HepG2 (cell line): ENCODE results near the gene PRDM8. TPM values are rescaled to one million over a fixed set of nuclear protein-coding genes. Genes with fewer than 3 reads are reported as not detected.

Source experiments
- ATAC-seq: fragments of 200-7000 bp; cut with Tn5 transposase; 3 replicates; pipeline ENCODE4 v1.9.1; 2020; ENCODE audit warnings: mild to moderate bottlenecking, moderate library complexity
- BruUV-seq: library from RNA; stranded (reverse); fragments of 400-500 nt; replicated peaks from 2 replicates; lab custom pipeline; 2021; lab: Mats Ljungman, UMichigan
- CTCF ChIA-PET: fragments of 300-600 bp; formaldehyde crosslinking; extraction: SDS; loops from one replicate; lab custom pipeline; 2021; ENCODE audit warnings: low total read pairs, inconsistent platforms, low intra/inter-chr PET ratio; lab: Yijun Ruan, JAX
- POLR2A ChIA-PET: fragments of 350-600 bp; sonication (Branson Sonifier 250); formaldehyde crosslinking; loops from one replicate; lab custom pipeline; 2020; ENCODE audit warnings: antibody characterized with exemption, inconsistent platforms; lab: Yijun Ruan, JAX
- DNase-seq: peaks from one replicate; pipeline ENCODE4 v3.0.0-alpha.2; 2015; ENCODE audit warnings: low spot score
- FAIRE-seq: peaks from 3 replicates; lab custom pipeline; 2011; peaks lifted over from hg19 to GRCh38; lab: Jason Lieb, UNC
- H2AFZ ChIP-seq: one replicate; pipeline ENCODE4 v1.6.1; 2011; ENCODE audit warnings: low read length, inconsistent platforms
- H3K27ac ChIP-seq: fragments of 300-600 bp; 3 replicates; pipeline ENCODE4 v1.8.0; 2011; ENCODE audit warnings: mixed run types, mild to moderate bottlenecking, mixed read lengths, low read length, inconsistent platforms; ENCODE audit not compliant: insufficient read depth; ENCODE audit errors: extremely low read length
- H3K27me3 ChIP-seq, 2 experiments: fragments of 200-600 bp in 1 of 2; 2 replicates in 1 of 2; 3 replicates in 1 of 2; pipeline versions ENCODE4 v1.6.0 to v1.8.0; 2011; ENCODE audit warnings: low read length in 2 of 2, mild to moderate bottlenecking in 2 of 2, moderate library complexity in 2 of 2, inconsistent platforms in 1 of 2; ENCODE audit not compliant: insufficient read depth in 2 of 2, control insufficient read depth in 1 of 2
- H3K36me3 ChIP-seq, 2 experiments: fragments of 200-600 bp in 1 of 2; replicated peaks in 1 of 2; 2 replicates in 1 of 2; 3 replicates in 1 of 2; pipeline versions ENCODE4 v1.5.1 to v1.8.0; 2011; ENCODE audit warnings: low read length in 2 of 2, inconsistent platforms in 1 of 2; ENCODE audit not compliant: insufficient read depth in 2 of 2, control insufficient read depth in 1 of 2
- H3K4me1 ChIP-seq: 2 replicates; pipeline ENCODE4 v1.5.1; 2012; ENCODE audit warnings: low read length, inconsistent platforms; ENCODE audit not compliant: insufficient read depth
- H3K4me2 ChIP-seq: 2 replicates; pipeline ENCODE4 v1.6.0; 2011; ENCODE audit warnings: low read depth, low read length, inconsistent platforms
- H3K4me3 ChIP-seq, 3 experiments: fragments of 200-600 bp in 1 of 3; sonication (generic), shearing (Covaris generic) in 1 of 3; replicated peaks in 1 of 3; 2 replicates each; pipeline ENCODE4 v1.5.1; 2011 to 2016; ENCODE audit warnings: low read length in 3 of 3, inconsistent platforms in 2 of 3, low read depth in 2 of 3, mild to moderate bottlenecking in 2 of 3, control low read depth in 1 of 3, mixed read lengths in 1 of 3; ENCODE audit not compliant: insufficient read depth in 1 of 3
- H3K79me2 ChIP-seq: one replicate; pipeline ENCODE4 v1.6.1; 2011; ENCODE audit warnings: low read length, inconsistent platforms; ENCODE audit not compliant: insufficient read depth
- H3K9ac ChIP-seq: 2 replicates; pipeline ENCODE4 v1.6.0; 2011; ENCODE audit warnings: mild to moderate bottlenecking, low read depth, low read length, inconsistent platforms; ENCODE audit not compliant: insufficient read depth
- H3K9me3 ChIP-seq: 2 replicates; pipeline ENCODE4 v1.5.1; 2012; ENCODE audit warnings: mild to moderate bottlenecking, low read length
- H4K20me1 ChIP-seq: 2 replicates; pipeline ENCODE4 v1.6.0; 2011; ENCODE audit warnings: inconsistent platforms, mild to moderate bottlenecking, low read length, moderate library complexity; ENCODE audit not compliant: insufficient read depth
- IKZF1 ChIP-seq: fragments of 450-650 bp; IDR thresholded peaks from 2 replicates; pipeline ENCODE4 v1.7.1; 2016
- MAFK ChIP-seq, 2 experiments: IDR thresholded peaks in 1 of 2; conservative IDR thresholded peaks in 1 of 2; 2 replicates each; pipeline ENCODE4 v1.6.1; 2011; ENCODE audit warnings: improper control_type of control experiment in 2 of 2, low read length in 2 of 2
- MEIS1 ChIP-seq: sonication (generic); formaldehyde crosslinking; IDR thresholded peaks from 2 replicates; pipeline ENCODE4 v1.9.0; 2021; ENCODE audit warnings: mild to moderate bottlenecking, missing genetic modification reagents, moderate library complexity, borderline replicate concordance
- NFYB ChIP-seq: sonication (generic); formaldehyde crosslinking; IDR thresholded peaks from 2 replicates; pipeline ENCODE4 v1.4.0; 2020; ENCODE audit warnings: missing genetic modification reagents
- PAF1 ChIP-seq: IDR thresholded peaks from 2 replicates; pipeline ENCODE4 v1.6.1; 2016; ENCODE audit warnings: missing genetic modification reagents, missing compliant biosample characterization
- PTBP1 ChIP-seq: fragments of 200-400 bp; formaldehyde crosslinking; IDR thresholded peaks from 2 replicates; pipeline ENCODE4 v1.6.1; 2018; ENCODE audit warnings: low read length, low read depth; ENCODE audit not compliant: poor library complexity, severe bottlenecking
- RBAK ChIP-seq: sonication (generic); formaldehyde crosslinking; IDR thresholded peaks from 2 replicates; pipeline ENCODE4 v1.5.1; 2020; ENCODE audit warnings: mild to moderate bottlenecking, missing genetic modification reagents
- SPEN ChIP-seq: sonication (generic); formaldehyde crosslinking; IDR thresholded peaks from 2 replicates; pipeline ENCODE4 v1.5.1; 2020; ENCODE audit warnings: low read depth, mild to moderate bottlenecking, missing genetic modification reagents
- ZNF160 ChIP-seq: sonication (generic); formaldehyde crosslinking; IDR thresholded peaks from 2 replicates; pipeline ENCODE4 v1.8.0; 2022; ENCODE audit warnings: mild to moderate bottlenecking, inconsistent platforms, missing genetic modification reagents
- ZNF652 ChIP-seq: IDR thresholded peaks from 2 replicates; pipeline ENCODE4 v1.6.1; 2016; ENCODE audit warnings: low read depth, borderline replicate concordance
- ZNF841 ChIP-seq: sonication (generic); formaldehyde crosslinking; IDR thresholded peaks from 2 replicates; pipeline ENCODE4 v1.8.1; 2023; ENCODE audit warnings: missing genetic modification reagents, borderline replicate concordance
- WGBS: methylation state at CpG from one replicate; pipeline ENCODE4 v1.1.6; 2017; ENCODE audit warnings: low lambda C conversion rate; 5-methylcytosine and 5-hydroxymethylcytosine counted together
- in situ Hi-C: cut with HindIII; loops from 2 replicates; pipeline ENCODE4 v1.10.0; 2017; ENCODE audit warnings: low pct_unique_long_range_greater_than_20kb; ENCODE audit not compliant: extremely low pct_ligation_motif_present
- intact Hi-C: fragments of 100-400 bp; cut with micrococcal nuclease; formaldehyde crosslinking; loops from one replicate; pipeline ENCODE4 v1.10.0; 2022; ENCODE audit not compliant: unreplicated experiment
- polyA plus RNA-seq, 8 experiments: library from polyadenylated mRNA; depleted of rRNA in 3 of 8; stranded (reverse) in 7 of 8; unstranded in 1 of 8; fragments of >200 nt; fragmentation: Illumina TruSeq in 4 of 8; extraction: Trizol in 4 of 8; gene quantifications; 2 replicates each; pipeline versions ENCODE4 v1.2.1 to v1.2.3, GENCODE V29; 2011 to 2016; ENCODE audit warnings: low read depth in 4 of 8, missing spikeins in 1 of 8, mixed read lengths in 1 of 8; ENCODE audit not compliant: insufficient read depth in 1 of 8
- total RNA-seq, 5 experiments: library from RNA; depleted of rRNA; stranded (reverse); fragments of >200 nt; fragmentation: Illumina TruSeq; extraction: Trizol; gene quantifications; 2 replicates each; pipeline ENCODE4 v1.2.3, GENCODE V29; 2016; ENCODE audit warnings: low read depth in 1 of 5
- TF ChIP-seq, protein P1 (sequence below): sonication (generic); formaldehyde crosslinking; IDR thresholded peaks from 2 replicates; pipeline ENCODE4 v1.4.0; 2020; ENCODE audit warnings: missing genetic modification reagents
- TF ChIP-seq, protein P2 (sequence below): sonication (generic); formaldehyde crosslinking; IDR thresholded peaks from 2 replicates; pipeline ENCODE4 v1.5.0; 2020; ENCODE audit warnings: missing genetic modification reagents

Gene PRDM8
- total and polyA plus RNA-seq, 2 of the 13 experiments (the other 11 are each of a cell fraction or from before 2014, with no cell fraction given) = 0.09 TPM; not detected in 1

DNA sequence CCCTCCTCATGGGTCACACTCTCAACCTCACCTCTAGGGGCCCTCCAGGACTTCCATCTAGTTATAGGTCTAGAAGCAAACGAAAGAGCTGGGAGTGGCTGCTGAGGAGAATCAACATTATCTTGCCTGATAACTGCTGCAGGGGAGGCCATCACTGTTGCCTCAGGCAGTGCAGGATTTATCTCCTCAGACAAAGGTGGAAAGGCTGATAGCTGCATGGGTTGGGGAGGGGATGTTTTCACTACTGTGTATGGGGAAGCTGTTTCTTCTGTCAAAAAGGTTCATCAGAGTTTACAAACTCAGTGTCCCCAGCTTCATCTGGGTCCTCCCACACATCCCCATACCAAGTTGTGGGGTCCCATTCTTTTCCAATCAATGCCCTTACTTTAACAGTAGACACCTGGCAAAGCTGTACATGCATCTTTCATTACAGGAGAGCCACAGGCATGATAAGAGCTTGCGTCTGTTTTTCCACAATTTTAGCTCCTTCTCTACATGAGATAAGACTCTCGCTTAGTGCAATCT is 17.6 kb upstream of the PRDM8 start:
- H3K27ac ChIP-seq = no peak overlapping the region
- H3K4me3 ChIP-seq = no peak overlapping the region
- no peak for FAIRE-seq
- H4K20me1 ChIP-seq = no peaks in the 10 kb centered on the region
- no peak for ATAC-seq
- intact Hi-C loops = no loop called here
- H3K9ac ChIP-seq = no peak overlapping the region
- H3K4me1 ChIP-seq = peaks cover 6% of the 10 kb centered on the region; the same call in 1 of the 2 replicates
- in situ Hi-C loops = no loop called here
- DNase-seq = no peak
- no TSS peak for BruUV-seq
- 11% methylated on average over 3 of the region's 3 CpGs for WGBS
- peaks cover 4 to 23% of the 10 kb centered on the region in 2 experiments for H3K27me3 ChIP-seq
- ChIA-PET CTCF (no interaction called here), POLR2A (no interaction called here)
- no peak overlapping the region for H3K4me2 ChIP-seq
- H2AFZ ChIP-seq = no peak overlapping the region
- H3K79me2 ChIP-seq = no peaks in the 10 kb centered on the region
- TF ChIP-seq ZNF160 (no peak), SPEN (no peak), ZNF652 (CRISPR knock-in tag) (no peak), MEIS1 (CRISPR knock-in tag) (no peak), IKZF1 (no peak), ZNF841 (CRISPR knock-in tag) (no peak), RBAK (CRISPR knock-in tag) (no peak), MAFK (conservative IDR thresholded peaks at IDR 0.05 in 1 of 2, IDR thresholded peaks at IDR 0.05 in 1 of 2; ENCODE audit: low read length in 2 of 2) (no peak), PTBP1 (no peak), NFYB (no peak), PAF1 (CRISPR knock-in tag) (no peak)
- TF ChIP-seq, protein P1, sequence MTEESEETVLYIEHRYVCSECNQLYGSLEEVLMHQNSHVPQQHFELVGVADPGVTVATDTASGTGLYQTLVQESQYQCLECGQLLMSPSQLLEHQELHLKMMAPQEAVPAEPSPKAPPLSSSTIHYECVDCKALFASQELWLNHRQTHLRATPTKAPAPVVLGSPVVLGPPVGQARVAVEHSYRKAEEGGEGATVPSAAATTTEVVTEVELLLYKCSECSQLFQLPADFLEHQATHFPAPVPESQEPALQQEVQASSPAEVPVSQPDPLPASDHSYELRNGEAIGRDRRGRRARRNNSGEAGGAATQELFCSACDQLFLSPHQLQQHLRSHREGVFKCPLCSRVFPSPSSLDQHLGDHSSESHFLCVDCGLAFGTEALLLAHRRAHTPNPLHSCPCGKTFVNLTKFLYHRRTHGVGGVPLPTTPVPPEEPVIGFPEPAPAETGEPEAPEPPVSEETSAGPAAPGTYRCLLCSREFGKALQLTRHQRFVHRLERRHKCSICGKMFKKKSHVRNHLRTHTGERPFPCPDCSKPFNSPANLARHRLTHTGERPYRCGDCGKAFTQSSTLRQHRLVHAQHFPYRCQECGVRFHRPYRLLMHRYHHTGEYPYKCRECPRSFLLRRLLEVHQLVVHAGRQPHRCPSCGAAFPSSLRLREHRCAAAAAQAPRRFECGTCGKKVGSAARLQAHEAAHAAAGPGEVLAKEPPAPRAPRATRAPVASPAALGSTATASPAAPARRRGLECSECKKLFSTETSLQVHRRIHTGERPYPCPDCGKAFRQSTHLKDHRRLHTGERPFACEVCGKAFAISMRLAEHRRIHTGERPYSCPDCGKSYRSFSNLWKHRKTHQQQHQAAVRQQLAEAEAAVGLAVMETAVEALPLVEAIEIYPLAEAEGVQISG (CRISPR knock-in tag) = no peak
- TF ChIP-seq, protein P2, sequence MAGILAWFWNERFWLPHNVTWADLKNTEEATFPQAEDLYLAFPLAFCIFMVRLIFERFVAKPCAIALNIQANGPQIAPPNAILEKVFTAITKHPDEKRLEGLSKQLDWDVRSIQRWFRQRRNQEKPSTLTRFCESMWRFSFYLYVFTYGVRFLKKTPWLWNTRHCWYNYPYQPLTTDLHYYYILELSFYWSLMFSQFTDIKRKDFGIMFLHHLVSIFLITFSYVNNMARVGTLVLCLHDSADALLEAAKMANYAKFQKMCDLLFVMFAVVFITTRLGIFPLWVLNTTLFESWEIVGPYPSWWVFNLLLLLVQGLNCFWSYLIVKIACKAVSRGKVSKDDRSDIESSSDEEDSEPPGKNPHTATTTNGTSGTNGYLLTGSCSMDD (CRISPR knock-in tag) = no peak
- TF ChIP-seq, all 625 proteins: peak for 0
- Histone ChIP-seq H3K9me3 (no peaks in the 10 kb centered on the region), H3K36me3 (no peaks in the 10 kb centered on the region)
